GM19238 (cell line): ENCODE data around the gene STXBP2.

Source experiments
- DNase-seq: peaks from one replicate; pipeline ENCODE4 v3.0.0; 2011; ENCODE audit warnings: low spot score; ENCODE audit not compliant: insufficient read length

STXBP2 gene

DNA sequence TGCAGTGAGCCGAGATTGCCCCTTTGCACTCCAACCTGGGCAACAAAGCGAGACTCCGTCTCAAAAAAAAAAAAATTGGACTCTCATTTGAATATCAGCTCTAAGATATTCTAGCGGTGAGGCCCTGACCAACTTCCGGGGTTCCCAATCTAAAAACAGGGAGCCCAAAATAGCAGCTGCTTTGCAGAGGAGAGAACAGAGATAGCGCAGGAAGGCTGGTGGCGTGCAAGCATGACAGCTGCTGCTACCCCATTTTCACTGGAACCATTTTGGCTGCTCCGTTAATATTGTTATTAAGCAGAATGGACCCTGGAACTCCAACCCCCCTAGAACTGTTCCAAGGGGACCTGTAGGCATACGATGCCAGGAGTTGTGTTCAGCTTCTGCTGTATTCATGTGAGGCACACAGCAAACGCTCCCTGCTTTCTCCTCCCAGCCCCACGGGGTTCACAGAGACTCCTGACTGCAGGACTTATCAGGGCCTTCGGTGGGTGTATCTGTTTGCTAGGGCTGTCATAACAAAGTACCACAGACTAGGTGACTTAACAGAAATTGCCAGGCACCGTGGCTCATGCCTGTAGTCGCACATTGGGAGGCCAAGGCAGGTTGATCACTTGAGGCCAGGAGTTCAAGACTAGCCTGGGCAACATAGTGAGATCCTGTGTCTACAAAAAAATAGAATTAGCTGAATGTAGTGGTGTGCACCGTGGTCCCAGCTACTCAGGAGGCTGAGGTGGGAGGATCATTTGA is 11.5 kb downstream of the STXBP2 start:
- no peak for DNase-seq

DNA sequence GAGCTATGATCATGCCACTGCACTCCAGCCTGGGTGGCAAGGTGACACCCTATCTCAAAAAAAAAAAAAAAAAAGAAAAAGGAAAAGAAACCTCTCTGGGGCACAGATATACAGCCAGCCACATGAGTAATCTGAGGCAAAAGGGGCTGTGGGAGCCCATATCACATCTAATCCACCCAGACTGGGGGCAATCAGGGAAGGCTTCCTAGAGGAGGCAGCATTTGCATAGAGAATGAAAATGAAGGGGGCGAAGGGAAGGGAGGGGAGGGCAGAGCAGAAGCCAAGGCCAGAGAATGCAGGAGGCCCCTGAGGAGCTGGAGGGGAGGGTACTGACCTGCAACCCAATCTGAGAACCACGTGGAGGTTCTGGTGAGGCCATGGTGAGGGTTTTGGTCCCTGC is 13.2 kb downstream of the STXBP2 start:
- DNase-seq = no peak

DNA sequence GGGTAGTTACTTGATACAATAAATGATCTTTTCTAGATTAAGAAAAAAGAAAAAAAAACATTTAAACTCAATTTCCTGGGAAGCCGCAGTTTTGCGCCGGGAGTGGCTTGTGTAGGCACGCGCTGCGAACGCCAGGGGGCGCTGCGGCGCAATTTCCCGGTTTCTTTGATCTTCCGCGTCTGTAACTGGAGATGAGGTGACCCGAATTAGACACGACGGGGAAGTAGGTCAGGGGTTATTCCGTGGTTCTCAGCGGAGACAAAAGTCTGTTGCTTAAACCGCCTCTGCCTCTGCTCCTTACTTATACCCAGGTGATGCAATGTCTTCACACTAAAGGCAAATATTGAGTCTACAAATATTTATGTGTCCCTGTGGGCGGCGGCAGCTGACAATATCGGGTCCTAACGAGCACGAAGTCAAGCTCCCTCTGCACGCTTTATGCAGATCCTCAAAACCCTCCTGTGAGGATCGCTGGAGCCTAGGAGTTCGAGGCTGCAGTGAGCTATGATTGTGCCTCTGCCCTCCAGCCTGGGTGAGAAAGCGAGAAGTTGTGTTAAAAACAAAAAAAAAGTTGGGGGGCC is 15.2 kb downstream of the STXBP2 start:
- peak; percentile 85 for DNase-seq

DNA sequence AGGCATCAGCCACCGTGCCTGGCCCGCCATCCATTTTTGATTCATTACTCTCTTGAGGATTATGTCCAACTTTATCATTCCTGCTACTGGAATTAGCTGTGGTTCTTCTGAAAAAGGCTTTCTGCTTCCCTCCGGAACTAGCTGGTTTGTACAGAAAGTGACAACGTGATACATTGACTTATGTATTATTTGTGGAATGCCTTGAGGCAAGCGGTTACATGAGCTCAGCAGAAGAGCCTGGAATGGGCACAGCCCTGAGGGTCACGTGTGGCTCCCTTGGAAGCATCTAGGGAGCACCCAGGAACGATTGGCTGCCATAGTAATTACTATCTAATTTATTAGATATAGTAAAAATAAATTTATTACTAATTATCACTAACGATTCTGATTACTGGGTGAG is 17.5 kb downstream of the STXBP2 start:
- DNase-seq = no peak

DNA sequence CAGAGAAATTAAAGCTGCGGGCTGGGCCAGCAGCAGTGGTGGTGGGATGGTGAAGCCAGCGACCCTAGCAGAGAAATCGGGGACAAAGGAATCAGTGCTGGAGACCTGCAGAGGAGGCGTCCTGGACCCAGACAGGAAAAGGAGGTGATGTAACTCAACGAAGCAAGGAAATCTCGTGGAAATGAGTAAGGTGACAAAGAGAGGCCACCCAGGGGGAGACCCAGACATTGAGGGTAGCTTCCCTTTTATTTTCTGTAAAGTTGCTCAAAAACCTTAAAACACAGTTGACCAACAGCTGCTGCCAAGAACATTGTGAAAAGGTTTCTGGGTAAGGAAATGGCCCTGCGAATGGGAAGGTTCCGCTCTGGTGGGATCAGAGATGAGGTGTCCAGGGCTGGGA is 18.7 kb downstream of the STXBP2 start:
- no peak for DNase-seq

DNA sequence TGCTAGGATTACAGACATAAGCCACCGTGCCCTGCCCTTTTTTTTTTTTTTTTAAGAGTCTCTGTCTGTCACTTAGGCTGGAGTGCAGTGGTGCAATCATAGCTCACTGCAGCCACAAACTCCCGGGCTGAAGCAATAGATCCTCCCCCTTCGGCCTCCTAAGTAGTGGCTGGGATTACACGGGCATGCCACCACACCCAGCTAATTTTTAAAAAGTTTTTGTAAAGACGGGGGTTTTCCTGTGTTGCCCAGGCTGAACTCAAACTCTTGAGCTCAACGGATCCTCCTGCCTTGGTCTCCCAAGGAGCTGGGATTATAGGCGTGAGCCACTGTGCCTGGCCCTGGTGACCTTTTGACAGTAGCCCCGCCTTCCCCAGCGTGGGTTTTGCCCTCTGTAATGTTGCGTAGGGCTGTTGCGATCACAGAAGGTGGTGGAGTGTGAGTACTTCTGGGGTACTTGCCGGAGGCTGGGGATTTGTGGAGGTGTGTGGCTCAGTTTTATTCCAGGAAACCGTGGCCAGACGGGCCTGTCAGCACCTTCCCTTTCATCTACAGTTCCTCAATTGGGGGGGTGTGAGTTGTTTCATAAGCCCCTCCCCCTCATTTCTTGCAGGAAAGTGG is 20.3 kb downstream of the STXBP2 start:
- no peak for DNase-seq

DNA sequence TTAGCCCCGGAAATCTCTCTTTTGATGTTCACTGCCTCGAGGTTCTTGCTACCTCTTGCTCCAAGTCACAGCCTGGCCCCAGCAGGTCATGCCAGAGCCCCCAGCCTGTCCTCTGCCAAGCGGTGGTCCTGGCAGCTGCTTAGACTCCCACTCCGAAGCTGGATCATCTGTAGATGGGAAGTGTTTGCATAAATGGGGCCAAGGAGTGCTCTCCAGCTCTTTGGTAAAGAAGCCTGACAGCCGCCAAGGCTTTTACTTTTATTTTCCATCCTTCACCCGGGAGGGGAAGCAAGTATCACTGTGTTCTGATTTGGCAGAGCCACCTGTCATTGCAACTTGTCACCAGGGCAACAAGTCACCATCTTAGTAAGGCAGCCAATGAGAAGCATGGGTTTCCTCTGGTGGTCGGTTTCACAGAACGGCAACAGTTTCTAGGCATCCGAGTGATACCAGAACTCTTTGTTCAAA is 21.3 kb downstream of the STXBP2 start:
- peak; percentile 95 for DNase-seq

DNA sequence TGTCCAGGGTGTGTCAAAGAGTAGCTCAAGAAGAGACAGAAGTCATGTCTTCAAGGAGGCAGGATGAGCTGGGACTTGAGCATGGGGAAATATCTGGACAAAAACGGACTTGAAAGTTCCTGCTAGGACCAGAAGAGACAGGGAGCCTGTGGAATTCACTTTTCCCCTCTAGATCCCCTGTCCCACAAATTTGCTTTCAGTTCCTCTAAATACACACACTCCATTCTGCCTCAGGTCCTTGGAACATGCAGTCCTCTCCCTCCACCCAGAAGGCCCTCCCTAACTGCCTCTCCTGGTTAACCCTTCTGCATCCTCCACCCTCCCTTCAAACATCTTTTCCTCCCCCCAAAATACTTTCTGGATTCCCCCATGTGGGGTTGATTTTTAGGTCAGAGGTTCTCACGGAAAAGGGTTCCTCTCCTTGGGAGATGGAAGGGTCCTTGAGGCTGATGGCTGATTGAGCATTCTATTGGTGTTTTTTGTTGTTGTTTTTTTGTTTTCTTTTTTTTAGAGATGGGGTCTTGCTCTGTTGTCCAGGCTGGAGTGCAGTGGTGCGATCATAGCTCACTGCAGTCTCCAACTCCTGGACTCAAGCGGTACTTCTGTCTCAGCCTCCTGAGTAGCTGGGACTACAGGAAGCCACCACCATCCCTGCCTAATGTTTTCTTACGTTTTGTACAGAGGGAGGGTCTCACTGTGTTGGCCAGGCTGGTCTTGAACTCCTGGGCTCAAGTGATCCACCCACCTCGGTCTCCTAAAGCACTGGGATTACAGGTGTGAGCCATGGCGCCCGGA is 25.0 kb downstream of the STXBP2 start:
- DNase-seq = no peak

DNA sequence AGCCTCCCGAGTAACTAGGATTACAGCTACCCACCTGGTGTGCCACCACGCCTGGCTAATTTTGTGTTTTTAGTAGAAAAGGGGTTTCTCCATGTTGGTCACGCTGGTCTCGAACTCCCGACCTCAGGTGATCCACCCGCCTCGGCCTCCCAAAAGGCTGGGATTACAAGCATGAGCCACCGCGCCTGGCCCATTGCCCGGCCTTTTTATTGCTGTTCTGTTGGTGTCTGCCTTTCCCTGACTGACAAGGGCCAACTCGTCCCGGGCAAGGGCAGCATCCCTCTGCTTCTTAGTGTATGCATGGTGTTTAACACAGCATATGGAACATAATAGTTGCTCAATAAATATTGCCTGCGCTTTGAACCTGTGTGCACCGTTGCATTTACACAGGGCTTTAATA is 25.7 kb downstream of the STXBP2 start:
- DNase-seq = no peak

DNA sequence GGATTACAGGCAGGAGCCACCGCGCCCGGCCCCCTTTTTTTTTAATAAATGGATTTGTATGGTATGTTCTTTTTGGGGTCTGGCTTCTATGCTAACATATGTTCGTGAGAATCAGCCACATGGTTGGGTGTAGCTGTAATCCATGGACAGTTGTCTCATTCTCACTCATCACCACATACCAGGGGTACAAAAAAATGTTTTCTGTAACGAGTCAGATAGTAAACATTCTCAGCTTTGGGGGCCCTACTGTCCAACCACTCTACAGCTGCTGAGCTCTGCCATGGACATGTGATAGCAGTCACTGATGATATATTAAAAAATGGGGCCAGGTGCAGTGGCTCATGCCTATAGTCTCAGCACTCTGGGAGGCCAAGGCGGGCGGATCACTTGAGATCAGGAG is 26.8 kb downstream of the STXBP2 start:
- DNase-seq = no peak

DNA sequence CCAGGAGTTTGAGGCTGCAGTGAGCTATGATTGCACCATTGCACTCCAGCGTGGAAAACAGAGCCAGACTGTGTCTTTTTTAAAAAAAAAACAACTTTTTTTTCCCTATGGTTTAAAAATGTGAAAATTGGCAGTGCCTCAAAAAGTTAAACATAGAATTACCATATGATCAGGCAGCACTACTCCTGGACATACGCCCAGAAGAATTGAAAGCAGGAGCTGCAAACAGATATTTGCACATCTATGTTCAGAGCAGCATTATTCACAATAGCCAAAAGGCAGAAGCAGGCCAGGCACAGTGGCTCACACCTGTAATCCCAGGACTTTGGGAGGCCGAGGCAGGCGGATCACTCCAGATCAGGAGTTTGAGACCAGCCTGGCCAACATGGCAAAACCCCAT is 28.2 kb downstream of the STXBP2 start:
- no peak for DNase-seq

DNA sequence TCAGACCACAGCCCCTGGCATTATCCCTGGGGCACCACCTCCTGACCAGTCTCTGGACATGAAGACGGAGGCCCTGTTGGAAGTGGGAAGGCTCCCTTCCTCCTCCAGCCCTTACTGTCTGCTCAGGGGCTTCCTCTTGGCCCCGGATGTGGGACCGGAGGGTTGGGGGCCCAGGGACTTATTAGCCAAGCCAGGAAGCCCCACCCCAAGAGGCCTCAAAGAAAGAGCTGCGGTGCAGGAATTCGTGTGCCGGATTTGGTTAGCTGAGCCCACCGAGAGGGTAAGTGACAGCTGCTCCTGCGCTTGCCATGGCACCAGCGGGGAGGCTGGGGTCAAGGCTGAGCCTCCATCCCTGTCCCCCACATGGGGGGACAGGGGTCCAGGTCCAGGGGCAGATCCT is 31.9 kb downstream of the STXBP2 start, which contains the start of gene RETN:
Gene RETN (plus strand): TSS at position 208 of the 400 bp plus-strand sequence. CDS start 278 bp downstream, outside the sequence.
- DNase-seq = no peak

DNA sequence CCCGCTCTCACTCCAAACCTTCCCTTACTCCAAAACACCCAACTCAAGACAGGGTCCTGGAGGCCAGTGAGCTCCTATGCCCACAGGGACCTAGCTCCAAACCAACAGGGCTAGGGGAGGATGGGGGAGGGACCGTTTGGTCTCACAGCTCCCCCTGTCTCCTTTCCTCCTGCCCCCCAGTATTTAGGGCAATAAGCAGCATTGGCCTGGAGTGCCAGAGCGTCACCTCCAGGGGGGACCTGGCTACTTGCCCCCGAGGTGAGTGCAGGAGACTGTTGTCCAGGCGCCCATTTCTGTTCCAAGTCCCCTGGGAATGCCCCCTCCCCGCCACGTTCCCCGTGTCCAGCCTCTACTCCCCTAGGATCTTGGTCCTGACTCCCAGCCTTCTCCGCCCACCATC is 32.7 kb downstream of the STXBP2 start:
- no peak for DNase-seq

DNA sequence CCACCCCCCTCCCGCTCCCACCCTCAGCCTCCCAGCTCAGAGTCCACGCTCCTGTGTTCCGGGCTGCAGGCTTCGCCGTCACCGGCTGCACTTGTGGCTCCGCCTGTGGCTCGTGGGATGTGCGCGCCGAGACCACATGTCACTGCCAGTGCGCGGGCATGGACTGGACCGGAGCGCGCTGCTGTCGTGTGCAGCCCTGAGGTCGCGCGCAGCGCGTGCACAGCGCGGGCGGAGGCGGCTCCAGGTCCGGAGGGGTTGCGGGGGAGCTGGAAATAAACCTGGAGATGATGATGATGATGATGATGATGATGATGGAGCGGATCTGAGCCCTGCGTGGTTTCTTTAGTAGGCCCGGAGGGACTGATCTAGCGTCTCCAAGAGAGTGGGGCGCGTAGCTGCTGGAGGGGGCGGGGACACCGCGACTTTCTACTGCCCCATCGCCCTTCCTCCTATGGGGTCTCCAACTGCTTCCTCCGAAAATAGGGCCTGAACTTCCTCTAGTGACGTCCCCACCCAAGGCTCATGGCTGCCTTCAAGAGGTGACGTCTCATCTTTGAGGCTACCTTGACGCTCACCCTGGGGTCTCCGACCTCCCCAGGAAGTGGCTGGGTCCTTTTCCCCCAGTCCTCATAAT is 33.4 kb downstream of the STXBP2 start:
- no peak for DNase-seq

DNA sequence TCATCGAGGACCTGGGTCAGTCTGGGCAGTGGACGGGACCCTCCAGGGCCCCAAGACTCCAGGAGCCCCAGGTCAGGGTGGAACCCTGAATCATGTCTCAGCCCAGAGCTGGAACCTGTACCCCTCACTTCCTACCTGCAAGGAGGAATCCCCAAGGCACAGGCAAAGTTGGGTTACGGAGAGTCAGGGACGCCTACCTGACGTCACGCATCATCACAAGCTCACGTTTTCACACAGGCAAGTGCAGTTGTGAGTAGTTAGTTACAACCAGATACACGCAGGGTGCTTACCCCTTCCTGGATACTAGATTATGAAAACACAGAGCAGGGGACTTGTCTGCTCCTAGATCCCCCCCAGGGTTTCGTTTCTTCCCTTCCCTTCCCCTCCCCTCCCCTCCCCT is 33.9 kb downstream of the STXBP2 start:
- DNase-seq = no peak

DNA sequence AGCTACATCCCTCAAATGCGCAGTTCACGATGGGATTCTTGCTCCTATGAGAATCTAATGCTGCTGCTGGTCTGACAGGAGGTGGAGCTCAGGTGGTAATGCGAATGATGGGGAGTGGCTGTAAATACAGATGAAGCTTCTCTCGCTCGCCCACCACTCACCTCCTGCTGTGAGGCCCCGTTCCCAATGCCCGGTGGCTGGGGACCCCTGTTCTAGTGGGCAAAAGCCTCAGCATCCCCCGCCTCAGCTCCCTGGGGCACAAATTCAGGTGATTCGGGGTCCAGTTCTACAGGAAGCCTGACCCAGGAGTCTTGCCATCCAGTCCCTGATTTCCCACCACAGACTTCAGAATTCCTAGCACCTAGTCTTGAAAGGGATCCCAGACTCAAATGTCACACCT is 35.6 kb downstream of the STXBP2 start:
- no peak for DNase-seq

DNA sequence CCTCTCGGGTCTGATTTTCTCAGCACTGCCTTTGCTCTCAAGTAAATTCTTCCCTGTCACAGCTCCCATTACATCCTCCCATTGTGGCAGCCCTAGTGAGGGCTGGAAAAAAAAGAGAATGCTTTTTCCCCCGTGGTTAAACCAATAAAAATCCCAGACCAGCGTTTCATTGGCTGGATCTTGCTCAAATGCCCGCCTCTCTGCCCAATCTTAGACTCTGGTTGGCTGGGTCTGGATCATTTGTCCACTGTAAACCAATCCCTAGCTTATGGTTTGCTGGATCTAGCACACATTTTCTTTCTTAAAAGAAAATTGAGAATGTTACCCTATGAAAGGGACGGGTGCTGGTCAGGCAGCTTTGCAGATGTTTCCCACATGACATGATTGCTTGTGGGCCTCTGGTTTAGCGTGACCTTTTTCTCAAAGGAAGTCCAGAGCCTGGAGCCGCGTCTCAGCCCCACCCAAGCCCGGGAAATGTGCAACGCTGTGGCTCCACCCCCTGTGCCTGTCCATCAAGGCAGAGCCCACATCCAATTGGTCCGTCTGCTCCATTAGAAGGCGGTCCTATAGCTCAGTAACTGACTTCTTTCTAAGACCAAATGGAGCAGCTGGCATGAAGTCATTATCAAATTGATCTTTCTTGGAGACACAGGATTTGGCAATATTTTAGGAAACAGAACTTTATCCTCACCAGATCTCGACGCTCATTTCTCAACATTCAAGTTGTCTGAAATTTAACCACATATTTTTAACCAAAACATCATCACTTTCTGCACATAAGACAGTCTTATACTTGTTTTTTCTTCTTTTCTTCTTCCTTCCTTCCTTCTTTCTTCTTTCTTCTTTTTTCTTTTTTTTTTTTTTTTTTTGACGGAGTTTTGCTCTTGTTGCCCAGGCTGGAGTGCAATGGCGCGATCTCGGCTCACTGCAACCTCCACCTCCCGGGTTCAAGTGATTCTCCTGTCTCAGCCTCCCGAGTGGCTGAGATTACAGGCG is 37.4 kb downstream of the STXBP2 start:
- DNase-seq = no peak

DNA sequence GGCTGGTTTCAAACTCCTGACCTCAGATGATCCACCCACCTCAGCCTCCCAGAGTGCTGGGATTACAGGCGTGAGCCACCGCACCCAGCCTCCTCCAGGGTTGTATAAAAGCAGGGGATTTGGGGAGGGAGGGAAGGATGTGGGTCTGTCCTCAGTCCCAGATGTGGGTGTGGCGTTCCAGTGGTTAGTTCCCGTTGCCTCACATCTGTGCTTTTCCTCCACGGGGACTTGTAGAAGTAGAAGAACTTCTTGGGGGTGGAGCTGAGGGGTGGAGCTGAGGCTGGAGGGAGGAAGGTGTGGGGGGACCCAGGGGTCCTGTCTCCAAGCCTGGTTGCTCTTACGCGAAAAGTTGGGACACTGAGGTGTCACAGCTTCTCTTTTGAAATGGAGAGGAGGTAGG is 39.5 kb downstream of the STXBP2 start:
- DNase-seq = no peak

DNA sequence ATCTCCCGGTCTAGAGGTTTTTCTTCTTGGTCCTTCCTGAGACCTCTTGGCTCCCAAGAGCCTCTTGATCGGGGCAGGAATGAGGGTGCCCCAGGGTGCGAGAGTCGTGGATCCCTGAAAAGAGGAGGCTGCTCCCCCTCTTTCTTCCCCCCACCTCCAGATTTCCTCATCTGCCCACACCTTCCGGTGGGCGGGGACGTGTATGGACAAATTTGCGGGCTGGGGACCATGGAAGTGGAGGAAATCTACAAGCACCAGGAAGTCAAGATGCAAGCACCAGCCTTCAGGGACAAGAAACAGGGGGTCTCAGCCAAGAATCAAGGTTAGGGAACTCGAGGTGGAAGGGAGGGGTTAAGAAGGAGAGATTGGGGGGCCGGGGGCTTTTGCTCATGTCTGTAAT is 39.9 kb downstream of the STXBP2 start, which contains the start of gene MCEMP1:
Gene MCEMP1 (plus strand): TSS at position 237 of the 400 bp plus-strand sequence. CDS start 31 bp downstream, at position 268.
- DNase-seq = no peak
